Esophagus squamous epithelium (tissue), 4 donors: ENCODE data around the gene TSEN54.

Experiments used
- POLR2A ChIP-seq, 4 donors: fragments of 450-650 bp; IDR thresholded peaks; one replicate each; pipeline ENCODE4 v1.6.1; 2017; ENCODE audit warnings: antibody characterized with exemption in 4 of 4, mild to moderate bottlenecking in 4 of 4, moderate library complexity in 3 of 4
- TF ChIP-seq, protein P1 (sequence below), 6 experiments: fragments of 450-650 bp in 4 of 6; fragments of 200-600 bp in 2 of 6; sonication (generic) in 2 of 6; IDR thresholded peaks; one replicate each; pipeline ENCODE4 v1.5.1; 2016 to 2019; ENCODE audit warnings: antibody characterized with exemption in 6 of 6, mild to moderate bottlenecking in 4 of 6, moderate library complexity in 4 of 6

DNA sequence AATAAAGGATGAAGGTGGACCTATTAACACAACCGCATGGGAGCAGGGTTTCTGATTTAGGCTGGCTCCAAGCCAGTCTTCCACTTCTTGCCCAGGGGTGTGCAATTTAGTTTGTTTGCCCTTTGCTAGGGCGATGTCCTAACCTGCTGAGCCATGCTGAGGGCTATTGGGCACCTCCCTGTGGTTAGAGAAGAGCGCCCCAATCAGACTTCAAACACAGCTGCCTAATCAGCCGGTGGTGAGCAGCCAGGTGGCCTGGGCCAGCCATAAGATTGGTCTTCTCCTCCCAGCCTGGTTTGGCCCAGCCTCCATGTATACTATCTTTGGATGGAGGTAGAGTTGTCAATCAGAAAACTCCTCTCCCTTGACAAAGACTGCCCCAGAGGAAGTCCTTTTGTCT lies 44.2 kb upstream of the TSEN54 start:
- no peak for TF ChIP-seq POLR2A (IDR thresholded peaks at IDR 0.05)
- TF ChIP-seq, protein P1, sequence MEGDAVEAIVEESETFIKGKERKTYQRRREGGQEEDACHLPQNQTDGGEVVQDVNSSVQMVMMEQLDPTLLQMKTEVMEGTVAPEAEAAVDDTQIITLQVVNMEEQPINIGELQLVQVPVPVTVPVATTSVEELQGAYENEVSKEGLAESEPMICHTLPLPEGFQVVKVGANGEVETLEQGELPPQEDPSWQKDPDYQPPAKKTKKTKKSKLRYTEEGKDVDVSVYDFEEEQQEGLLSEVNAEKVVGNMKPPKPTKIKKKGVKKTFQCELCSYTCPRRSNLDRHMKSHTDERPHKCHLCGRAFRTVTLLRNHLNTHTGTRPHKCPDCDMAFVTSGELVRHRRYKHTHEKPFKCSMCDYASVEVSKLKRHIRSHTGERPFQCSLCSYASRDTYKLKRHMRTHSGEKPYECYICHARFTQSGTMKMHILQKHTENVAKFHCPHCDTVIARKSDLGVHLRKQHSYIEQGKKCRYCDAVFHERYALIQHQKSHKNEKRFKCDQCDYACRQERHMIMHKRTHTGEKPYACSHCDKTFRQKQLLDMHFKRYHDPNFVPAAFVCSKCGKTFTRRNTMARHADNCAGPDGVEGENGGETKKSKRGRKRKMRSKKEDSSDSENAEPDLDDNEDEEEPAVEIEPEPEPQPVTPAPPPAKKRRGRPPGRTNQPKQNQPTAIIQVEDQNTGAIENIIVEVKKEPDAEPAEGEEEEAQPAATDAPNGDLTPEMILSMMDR (IDR thresholded peaks at IDR 0.05) = no peak
